ENCODE results near the gene PRUNE2. TPM values are rescaled to one million over a fixed set of nuclear protein-coding genes. Genes with fewer than 3 reads are reported as not detected.

The PRUNE2 gene
- total and polyA plus RNA-seq, 9 donors, result 2.5 to 45.8 (median 13.7) TPM

DNA sequence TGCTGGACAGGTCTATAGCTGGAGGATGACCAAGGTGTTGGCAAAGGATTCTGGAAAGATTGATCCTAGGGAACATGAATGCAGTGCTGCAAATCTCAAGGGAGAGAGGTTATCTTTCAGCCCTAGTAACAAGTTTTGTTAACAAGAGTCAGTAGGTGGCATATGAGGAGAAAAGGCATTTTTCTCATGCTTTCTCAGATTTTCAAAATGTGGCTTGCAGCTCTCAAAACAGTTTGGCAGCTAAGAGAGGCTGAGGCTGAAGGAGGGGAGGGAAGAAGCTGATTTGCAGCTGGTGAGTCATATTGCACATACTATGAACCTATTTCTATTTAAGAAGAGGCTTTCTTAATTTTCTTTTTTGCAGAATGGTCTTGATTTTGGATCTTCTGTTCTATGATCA, 205.9 kb downstream of the PRUNE2 start:
- Histone ChIP-seq H3K4me3 (no peak overlapping the region), H3K27ac (no peak overlapping the region), H3K27me3 (no peaks in the 10 kb centered on the region), H3K4me1 (ENCODE audit: insufficient read depth) (no peaks in the 10 kb centered on the region), H3K36me3 (no peaks in the 10 kb centered on the region), H3K9me3 (no peaks in the 10 kb centered on the region)
- TF ChIP-seq EP300 (IDR thresholded peaks at IDR 0.05) (no peak), POLR2A (IDR thresholded peaks at IDR 0.05) (no peak)
- TF ChIP-seq, protein P1, sequence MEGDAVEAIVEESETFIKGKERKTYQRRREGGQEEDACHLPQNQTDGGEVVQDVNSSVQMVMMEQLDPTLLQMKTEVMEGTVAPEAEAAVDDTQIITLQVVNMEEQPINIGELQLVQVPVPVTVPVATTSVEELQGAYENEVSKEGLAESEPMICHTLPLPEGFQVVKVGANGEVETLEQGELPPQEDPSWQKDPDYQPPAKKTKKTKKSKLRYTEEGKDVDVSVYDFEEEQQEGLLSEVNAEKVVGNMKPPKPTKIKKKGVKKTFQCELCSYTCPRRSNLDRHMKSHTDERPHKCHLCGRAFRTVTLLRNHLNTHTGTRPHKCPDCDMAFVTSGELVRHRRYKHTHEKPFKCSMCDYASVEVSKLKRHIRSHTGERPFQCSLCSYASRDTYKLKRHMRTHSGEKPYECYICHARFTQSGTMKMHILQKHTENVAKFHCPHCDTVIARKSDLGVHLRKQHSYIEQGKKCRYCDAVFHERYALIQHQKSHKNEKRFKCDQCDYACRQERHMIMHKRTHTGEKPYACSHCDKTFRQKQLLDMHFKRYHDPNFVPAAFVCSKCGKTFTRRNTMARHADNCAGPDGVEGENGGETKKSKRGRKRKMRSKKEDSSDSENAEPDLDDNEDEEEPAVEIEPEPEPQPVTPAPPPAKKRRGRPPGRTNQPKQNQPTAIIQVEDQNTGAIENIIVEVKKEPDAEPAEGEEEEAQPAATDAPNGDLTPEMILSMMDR (IDR thresholded peaks at IDR 0.05), result no peak
- DNase-seq, result no peak
- intact Hi-C loops (cut with DNase I), result loop anchor here in 3 of 4 donors (5.0 to 10.0 kb wide), 3 partner anchors 253 to 295 kb away; no protein-coding TSS in a partner anchor

DNA sequence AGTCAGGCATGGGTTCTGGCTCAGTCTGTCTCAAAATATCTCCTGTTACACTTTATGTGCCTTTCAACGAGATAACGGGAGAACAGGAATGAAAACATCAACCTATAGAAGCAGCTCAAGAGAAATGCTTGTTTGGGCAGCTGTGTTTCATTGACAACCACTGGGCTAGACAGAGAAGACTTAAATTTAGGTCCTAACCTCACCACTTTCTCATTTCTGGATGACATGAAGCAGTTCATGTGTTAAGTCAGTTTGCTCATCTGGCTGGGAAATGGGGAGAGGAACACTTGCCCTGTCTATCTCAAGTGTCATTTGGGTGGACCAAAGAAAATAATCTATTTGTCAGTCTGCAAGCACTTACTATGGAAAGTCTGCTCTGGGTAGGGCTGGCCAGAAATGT, 208.4 kb downstream of the PRUNE2 start:
- no peaks in the 10 kb centered on the region for H3K27me3 ChIP-seq
- whole genome bisulfite sequencing, 3 donors, result 5 to 14% (median 13%) methylated on average over 2 of the region's 2 CpGs
- no peak overlapping the region for H3K4me3 ChIP-seq
- H3K36me3 ChIP-seq, result no peaks in the 10 kb centered on the region
- intact Hi-C loops (cut with DNase I), result no loop called here
- no peaks in the 10 kb centered on the region for H3K9me3 ChIP-seq
- DNase-seq, result no peak
- TF ChIP-seq, protein P1 (IDR thresholded peaks at IDR 0.05), result no peak
- TF ChIP-seq POLR2A (IDR thresholded peaks at IDR 0.05) (no peak), EP300 (IDR thresholded peaks at IDR 0.05) (no peak)
- no peaks in the 10 kb centered on the region for H3K4me1 ChIP-seq (ENCODE audit: insufficient read depth)
- no peak overlapping the region for H3K27ac ChIP-seq

DNA sequence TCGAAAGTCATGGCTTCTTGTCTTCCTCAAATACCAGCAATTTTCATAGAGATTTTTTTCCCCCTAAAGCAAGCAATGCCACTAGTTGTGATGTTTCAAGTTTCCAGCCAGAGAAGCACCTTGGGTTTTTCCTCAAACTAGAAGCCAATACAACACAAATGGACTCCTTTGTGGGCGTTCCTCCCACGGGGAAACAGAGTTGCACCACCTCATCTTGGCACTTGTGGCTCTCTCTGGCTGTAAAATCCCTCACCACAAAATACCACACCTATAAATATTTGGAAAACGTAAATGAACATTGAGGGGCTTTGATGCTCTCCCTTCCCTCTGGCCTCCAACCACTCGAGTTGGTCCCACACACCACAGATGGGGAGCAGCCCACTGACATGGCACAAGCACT, 208.8 kb downstream of the PRUNE2 start:
- 47 to 63% (median 50%) methylated on average over 5 of the region's 5 CpGs for WGBS, 3 donors
- DNase-seq, result no peak
- TF ChIP-seq EP300 (IDR thresholded peaks at IDR 0.05), result no peak
- no peak for TF ChIP-seq POLR2A (IDR thresholded peaks at IDR 0.05)
- TF ChIP-seq, protein P1 (IDR thresholded peaks at IDR 0.05), result no peak
- Histone ChIP-seq H3K36me3 (no peaks in the 10 kb centered on the region), H3K4me1 (ENCODE audit: insufficient read depth) (no peaks in the 10 kb centered on the region), H3K27ac (no peak overlapping the region), H3K4me3 (no peak overlapping the region), H3K27me3 (no peaks in the 10 kb centered on the region), H3K9me3 (no peaks in the 10 kb centered on the region)
- intact Hi-C loops (cut with DNase I), result no loop called here

DNA sequence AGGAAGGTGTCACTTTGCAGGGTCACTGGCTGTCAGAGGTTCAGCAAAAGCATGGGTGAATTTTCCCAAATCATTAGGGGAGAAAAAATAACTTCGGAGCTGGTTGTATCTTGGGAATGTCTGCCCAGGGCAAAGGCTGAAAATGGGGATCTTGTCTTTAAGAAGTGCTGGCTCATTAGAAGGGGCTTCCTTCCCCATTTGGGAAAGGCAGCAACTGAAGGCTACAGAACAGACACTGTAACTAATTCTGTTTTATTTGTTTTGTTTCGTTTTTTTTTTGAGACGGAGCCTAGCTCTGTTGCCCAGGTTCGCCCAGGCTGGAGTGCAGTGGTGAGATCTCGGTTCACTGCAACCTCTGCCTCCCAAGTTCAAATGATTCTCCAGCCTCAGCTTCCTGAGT, 212.0 kb downstream of the PRUNE2 start:
- TF ChIP-seq POLR2A (IDR thresholded peaks at IDR 0.05) (no peak), EP300 (IDR thresholded peaks at IDR 0.05) (no peak)
- TF ChIP-seq, protein P1 (IDR thresholded peaks at IDR 0.05), result no peak
- WGBS, 3 donors, result 87 to 93% (median 90%) methylated on average over 5 of the region's 5 CpGs
- no peak for DNase-seq
- Histone ChIP-seq H3K27ac (no peak overlapping the region), H3K9me3 (no peaks in the 10 kb centered on the region), H3K36me3 (no peaks in the 10 kb centered on the region), H3K4me3 (no peak overlapping the region), H3K27me3 (no peaks in the 10 kb centered on the region), H3K4me1 (ENCODE audit: insufficient read depth) (no peaks in the 10 kb centered on the region)
- intact Hi-C loops (cut with DNase I), result no loop called here
